Measurements from ENCODE around the gene IL20RB.
"Not testable (repeated sequence)": the region's sequence is repeated elsewhere in the genome, so short reads cannot be mapped to it uniquely, and the experiment has no call there.

Gene IL20RB

GRCh38 chr3:136984837-136985236 lies 27.1 kb downstream of the IL20RB start:
- Histone ChIP-seq H3K27me3 (no peaks in the 10 kb centered on the region), H3K36me3 (0 out of 22 replicates have a peak, but pooled peaks cover 0 to 8% (median 0%) of the 10 kb centered on the region in 11 experiments), H3K4me2 (no peak overlapping the region), H3K9me3 (replicated peaks in 1 of 11) (peaks cover 0 to 10% (median 0%) of the 10 kb centered on the region in 11 experiments; a peak in 5 of 22 replicates), H3K9ac (no peak overlapping the region), H3K27ac (no peak overlapping the region), H3K4me3 (no peak overlapping the region), H4K20me1 (no peaks in the 10 kb centered on the region), H3K4me1 (no peaks in the 10 kb centered on the region)
- TF ChIP-seq Cebpa-rat (IDR thresholded peaks at IDR 0.05) = no peak

- not testable (repeated sequence) for H3K27me3 ChIP-seq; H3K27ac ChIP-seq; H3K9ac ChIP-seq; H3K4me3 ChIP-seq; H3K9me3 ChIP-seq (replicated peaks in 1 of 11); H3K4me2 ChIP-seq; H4K20me1 ChIP-seq; H3K4me1 ChIP-seq; H3K36me3 ChIP-seq
Observed at GRCh38 chr3:136987398-136987980, 29.7 kb downstream of the IL20RB start.

GRCh38 chr3:136988651-136989050 lies 30.9 kb downstream of the IL20RB start:
- Histone ChIP-seq H3K4me1 (peaks cover 0 to 5% (median 0%) of the 10 kb centered on the region in 10 experiments; a peak in 1 of 20 replicates), H3K36me3 (no peaks in the 10 kb centered on the region)

GRCh38 chr3:136989781-136990524 lies 32.2 kb downstream of the IL20RB start:
- Histone ChIP-seq H3K4me2 (no peak overlapping the region), H3K4me3 (no peak overlapping the region), H4K20me1 (no peaks in the 10 kb centered on the region), H3K27ac (no peak overlapping the region), H3K36me3 (no peaks in the 10 kb centered on the region), H3K9ac (no peak overlapping the region), H3K9me3 (replicated peaks in 1 of 11) (peaks cover 0 to 10% (median 0%) of the 10 kb centered on the region in 11 experiments; a peak in 5 of 22 replicates), H3K27me3 (no peaks in the 10 kb centered on the region), H3K4me1 (peaks cover 0 to 7% (median 5%) of the 10 kb centered on the region in 10 experiments; a peak in 10 of 20 replicates)
- TF ChIP-seq Cebpa-rat (IDR thresholded peaks at IDR 0.05) = no peak

More at GRCh38 chr3:136988651-136989050, 30.9 kb downstream of the IL20RB start:
- no peak for TF ChIP-seq Cebpa-rat (IDR thresholded peaks at IDR 0.05)
- Histone ChIP-seq H3K27me3 (no peaks in the 10 kb centered on the region), H4K20me1 (no peaks in the 10 kb centered on the region), H3K27ac (no peak overlapping the region), H3K4me3 (no peak overlapping the region), H3K9ac (no peak overlapping the region), H3K9me3 (replicated peaks in 1 of 11) (peaks cover 0 to 10% (median 0%) of the 10 kb centered on the region in 11 experiments; a peak in 5 of 22 replicates), H3K4me2 (no peak overlapping the region)

- no peaks in the 10 kb centered on the region for H3K36me3 ChIP-seq
- no peaks in the 10 kb centered on the region for H3K27me3 ChIP-seq
- no peak overlapping the region for H3K9ac ChIP-seq
- H3K27ac ChIP-seq = no peak overlapping the region
- no peaks in the 10 kb centered on the region for H4K20me1 ChIP-seq
- no peak for TF ChIP-seq Cebpa-rat (IDR thresholded peaks at IDR 0.05)
- H3K4me3 ChIP-seq = no peak overlapping the region
- no peak overlapping the region for H3K4me2 ChIP-seq
- H3K9me3 ChIP-seq (replicated peaks in 1 of 11) = peaks cover 0 to 10% (median 0%) of the 10 kb centered on the region in 11 experiments; a peak in 5 of 22 replicates
- H3K4me1 ChIP-seq = peaks cover under 1 to 16% (median 11%) of the 10 kb centered on the region in 10 experiments; a peak in 17 of 20 replicates
Observed at GRCh38 chr3:136990826-136991225, 33.0 kb downstream of the IL20RB start.

GRCh38 chr3:136992115-136992514 lies 34.3 kb downstream of the IL20RB start:
- Histone ChIP-seq H3K4me3 (no peak overlapping the region), H3K27me3 (no peaks in the 10 kb centered on the region), H3K9me3 (replicated peaks in 1 of 11) (peaks cover 0 to 10% (median 0%) of the 10 kb centered on the region in 11 experiments; a peak in 5 of 22 replicates), H4K20me1 (no peaks in the 10 kb centered on the region), H3K4me2 (no peak overlapping the region), H3K36me3 (no peaks in the 10 kb centered on the region), H3K27ac (no peak overlapping the region), H3K9ac (no peak overlapping the region), H3K4me1 (peaks cover 10 to 25% (median 17%) of the 10 kb centered on the region in 10 experiments)
- TF ChIP-seq Cebpa-rat (IDR thresholded peaks at IDR 0.05) = no peak

GRCh38 chr3:136994772-136995516 lies 37.2 kb downstream of the IL20RB start:
- peaks cover 10 to 25% (median 17%) of the 10 kb centered on the region in 10 experiments for H3K4me1 ChIP-seq
- H3K9ac ChIP-seq = no peak overlapping the region
- H4K20me1 ChIP-seq = no peaks in the 10 kb centered on the region
- peak overlapping the region in 1 of 11 experiments; percentile 6; a peak in 1 of 22 replicates for H3K27ac ChIP-seq
- H3K27me3 ChIP-seq = no peaks in the 10 kb centered on the region
- H3K4me2 ChIP-seq = peak overlapping the region in 6 of 11 experiments; percentile 8 to 59 (median 32); a peak in 9 of 22 replicates
- H3K36me3 ChIP-seq = no peaks in the 10 kb centered on the region
- H3K4me3 ChIP-seq = no peak overlapping the region
- no peaks in the 10 kb centered on the region for H3K9me3 ChIP-seq (replicated peaks in 1 of 11)
- TF ChIP-seq Cebpa-rat (IDR thresholded peaks at IDR 0.05) = no peak

GRCh38 chr3:136995652-136996051 lies 37.9 kb downstream of the IL20RB start:
- TF ChIP-seq Cebpa-rat (IDR thresholded peaks at IDR 0.05) = no peak
- no peaks in the 10 kb centered on the region for H3K36me3 ChIP-seq
- H3K4me2 ChIP-seq = peak overlapping the region; percentile 8 to 59 (median 30); a peak in 16 of 22 replicates
- H3K27me3 ChIP-seq = no peaks in the 10 kb centered on the region
- H3K4me1 ChIP-seq = peaks cover 10 to 25% (median 17%) of the 10 kb centered on the region in 10 experiments
- H4K20me1 ChIP-seq = no peaks in the 10 kb centered on the region
- H3K9ac ChIP-seq = no peak overlapping the region
- H3K27ac ChIP-seq = no peak overlapping the region
- no peaks in the 10 kb centered on the region for H3K9me3 ChIP-seq (replicated peaks in 1 of 11)
- no peak overlapping the region for H3K4me3 ChIP-seq

- Histone ChIP-seq H3K4me2 (no peak overlapping the region), H3K36me3 (no peaks in the 10 kb centered on the region), H3K9me3 (replicated peaks in 1 of 11) (peaks cover 0 to 6% (median 0%) of the 10 kb centered on the region in 11 experiments; a peak in 1 of 22 replicates), H3K4me3 (no peak overlapping the region), H3K27me3 (no peaks in the 10 kb centered on the region), H4K20me1 (no peaks in the 10 kb centered on the region), H3K4me1 (peaks cover 10 to 26% (median 19%) of the 10 kb centered on the region in 10 experiments), H3K9ac (no peak overlapping the region), H3K27ac (no peak overlapping the region)
- TF ChIP-seq Cebpa-rat (IDR thresholded peaks at IDR 0.05) = no peak
Observed at GRCh38 chr3:137000039-137000438, 42.3 kb downstream of the IL20RB start.

- H3K9me3 ChIP-seq (replicated peaks in 1 of 11); H3K9ac ChIP-seq; H3K27me3 ChIP-seq; H3K4me2 ChIP-seq; H3K27ac ChIP-seq; H4K20me1 ChIP-seq; H3K36me3 ChIP-seq; H3K4me3 ChIP-seq: not testable (repeated sequence)
- peaks cover 9 to 23% (median 15%) of the 10 kb centered on the region in 10 experiments; a peak in 19 of 20 replicates for H3K4me1 ChIP-seq
Observed at GRCh38 chr3:137007376-137007775, 49.6 kb downstream of the IL20RB start.

Measured in BLaER1 treated with 17β-estradiol and CSF1 and Interleukin-3, amounts not matched to agents 10 nM and 100 nM (cell line).